ENCODE measurements around the gene NAV2.

DNA sequence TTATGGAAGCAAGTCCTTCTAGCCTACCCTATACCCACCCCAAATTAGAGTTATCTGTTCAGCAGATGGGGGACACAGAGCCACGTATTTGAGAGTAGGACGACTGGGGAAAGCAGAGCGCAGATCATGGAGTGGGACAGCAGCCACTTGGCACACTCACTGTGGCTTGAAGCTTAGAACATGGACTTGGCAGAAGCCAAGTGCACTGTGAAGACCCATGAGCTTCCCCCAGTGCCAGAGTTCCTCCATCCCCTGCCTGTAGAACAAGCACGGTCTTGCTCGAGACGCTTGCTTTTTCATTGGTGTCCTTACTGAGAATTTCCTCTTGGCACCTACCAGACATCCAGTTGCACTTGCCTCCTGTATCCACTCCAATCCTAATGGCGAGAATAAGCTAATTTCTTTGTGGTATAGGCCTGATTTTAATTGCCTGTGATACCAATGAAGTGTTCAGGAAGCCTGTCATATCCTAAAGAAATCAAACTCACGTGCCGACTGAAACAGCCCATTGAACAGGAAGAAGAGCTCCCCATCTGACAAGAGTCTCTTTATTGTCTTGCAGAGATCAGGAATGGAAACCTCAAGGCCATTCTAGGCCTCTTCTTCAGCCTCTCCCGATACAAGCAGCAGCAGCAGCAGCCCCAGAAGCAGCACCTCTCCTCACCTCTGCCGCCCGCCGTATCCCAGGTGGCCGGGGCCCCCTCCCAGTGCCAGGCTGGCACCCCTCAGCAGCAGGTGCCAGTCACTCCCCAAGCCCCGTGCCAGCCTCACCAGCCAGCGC, 166.9 kb downstream of the NAV2 start:
- TF ChIP-seq, protein P1, sequence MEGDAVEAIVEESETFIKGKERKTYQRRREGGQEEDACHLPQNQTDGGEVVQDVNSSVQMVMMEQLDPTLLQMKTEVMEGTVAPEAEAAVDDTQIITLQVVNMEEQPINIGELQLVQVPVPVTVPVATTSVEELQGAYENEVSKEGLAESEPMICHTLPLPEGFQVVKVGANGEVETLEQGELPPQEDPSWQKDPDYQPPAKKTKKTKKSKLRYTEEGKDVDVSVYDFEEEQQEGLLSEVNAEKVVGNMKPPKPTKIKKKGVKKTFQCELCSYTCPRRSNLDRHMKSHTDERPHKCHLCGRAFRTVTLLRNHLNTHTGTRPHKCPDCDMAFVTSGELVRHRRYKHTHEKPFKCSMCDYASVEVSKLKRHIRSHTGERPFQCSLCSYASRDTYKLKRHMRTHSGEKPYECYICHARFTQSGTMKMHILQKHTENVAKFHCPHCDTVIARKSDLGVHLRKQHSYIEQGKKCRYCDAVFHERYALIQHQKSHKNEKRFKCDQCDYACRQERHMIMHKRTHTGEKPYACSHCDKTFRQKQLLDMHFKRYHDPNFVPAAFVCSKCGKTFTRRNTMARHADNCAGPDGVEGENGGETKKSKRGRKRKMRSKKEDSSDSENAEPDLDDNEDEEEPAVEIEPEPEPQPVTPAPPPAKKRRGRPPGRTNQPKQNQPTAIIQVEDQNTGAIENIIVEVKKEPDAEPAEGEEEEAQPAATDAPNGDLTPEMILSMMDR (conservative IDR thresholded peaks at IDR 0.05 in 1 of 2, IDR thresholded peaks at IDR 0.05 in 1 of 2; ENCODE audit: extremely low read depth in 1 of 2, insufficient read depth in 1 of 2, low read depth in 1 of 2, low read length in 2 of 2) = no peak
- no peak for TF ChIP-seq EZH2 (IDR thresholded peaks at IDR 0.05; ENCODE audit: borderline replicate concordance, low read length)
